ENCODE measurements around the gene PSME1.

GRCh38 chr14:24133735-24134134 is 2.3 kb upstream of the PSME1 start:
- TF ChIP-seq CTCF (IDR thresholded peaks at IDR 0.05 in 4 of 5, conservative IDR thresholded peaks at IDR 0.05 in 1 of 5) (no peak), POLR2A (IDR thresholded peaks at IDR 0.05) (no peak)

Data from gastrocnemius medialis (tissue), 4 donors.